Stimulated activated CD4-positive, alpha-beta T cell treated with anti-CD3 and anti-CD28 coated beads, Interleukin-1b, Interleukin-23, amount 100 ng/mL, for 4 hours (primary cell): Measurements from ENCODE around the gene TREX2.

Experiments
- DNase-seq, 2 donors: peaks; one replicate each; pipeline ENCODE4 v3.0.0-alpha.2; 2020; ENCODE audit warnings: low read depth in 2 of 2

Gene TREX2, protein sequence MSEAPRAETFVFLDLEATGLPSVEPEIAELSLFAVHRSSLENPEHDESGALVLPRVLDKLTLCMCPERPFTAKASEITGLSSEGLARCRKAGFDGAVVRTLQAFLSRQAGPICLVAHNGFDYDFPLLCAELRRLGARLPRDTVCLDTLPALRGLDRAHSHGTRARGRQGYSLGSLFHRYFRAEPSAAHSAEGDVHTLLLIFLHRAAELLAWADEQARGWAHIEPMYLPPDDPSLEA

DNA sequence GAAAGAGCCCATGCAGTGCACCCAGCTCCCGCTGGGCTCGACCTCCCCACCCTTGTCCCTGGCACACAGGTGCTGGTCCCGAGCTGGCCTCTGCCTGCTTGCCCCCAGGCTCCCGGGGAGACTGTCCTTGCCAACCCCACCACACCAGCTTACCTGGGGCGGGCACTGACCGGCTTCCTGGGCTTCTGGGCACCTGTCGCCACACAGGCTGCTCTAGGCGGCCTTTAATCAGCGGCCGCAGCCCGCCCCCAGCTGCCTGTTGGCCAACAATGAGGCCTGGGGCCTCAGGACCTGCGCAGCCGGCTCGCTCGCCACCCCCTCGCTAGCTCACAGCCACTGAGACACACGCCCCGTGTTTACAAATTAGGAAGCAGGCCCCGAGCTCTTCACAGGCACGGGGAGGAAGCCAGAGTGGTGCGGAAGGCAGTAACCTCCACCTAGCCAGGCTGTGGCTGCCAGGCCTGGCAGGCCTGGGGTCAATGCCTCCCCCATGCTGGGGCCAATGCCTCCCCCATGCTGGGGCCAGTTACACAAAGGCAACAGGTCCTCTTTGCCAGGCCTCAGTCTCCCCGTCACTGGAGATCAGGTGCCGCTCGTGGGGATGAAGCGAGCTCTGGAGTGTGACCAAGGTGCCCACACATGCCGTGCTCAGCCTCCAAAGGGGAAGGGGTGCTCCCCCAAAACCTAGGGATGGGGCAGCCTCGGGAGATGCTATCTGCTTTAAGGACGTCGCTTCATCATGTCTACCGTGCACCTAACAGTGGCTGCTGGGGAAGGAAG, at the start of gene TREX2:
TSS of gene TREX2 (minus strand) at position 201 of the 780 bp plus-strand sequence. CDS start 626 bp downstream, outside the sequence.
- no peak for DNase-seq

DNA sequence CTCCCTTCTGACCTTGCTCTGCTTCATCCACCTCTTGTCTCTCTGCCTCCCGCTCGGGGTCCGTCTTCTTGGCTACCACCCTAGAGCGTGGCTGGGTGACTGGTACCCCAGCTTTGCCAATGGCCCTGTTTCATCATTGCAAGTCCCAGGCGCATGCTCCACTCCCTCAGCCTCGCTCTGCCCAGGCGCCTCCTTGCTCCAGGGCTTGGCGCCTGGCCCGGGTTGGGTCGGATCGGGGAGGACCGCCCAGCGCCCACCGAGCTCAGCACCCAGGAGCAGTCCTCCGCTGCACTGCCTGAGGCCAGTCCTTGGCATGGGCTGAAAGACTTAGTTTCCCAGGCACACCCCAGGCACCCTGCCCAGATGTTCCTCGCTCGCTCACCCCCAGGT, 49.5 kb upstream of the TREX2 start:
- DNase-seq: no peak

DNA sequence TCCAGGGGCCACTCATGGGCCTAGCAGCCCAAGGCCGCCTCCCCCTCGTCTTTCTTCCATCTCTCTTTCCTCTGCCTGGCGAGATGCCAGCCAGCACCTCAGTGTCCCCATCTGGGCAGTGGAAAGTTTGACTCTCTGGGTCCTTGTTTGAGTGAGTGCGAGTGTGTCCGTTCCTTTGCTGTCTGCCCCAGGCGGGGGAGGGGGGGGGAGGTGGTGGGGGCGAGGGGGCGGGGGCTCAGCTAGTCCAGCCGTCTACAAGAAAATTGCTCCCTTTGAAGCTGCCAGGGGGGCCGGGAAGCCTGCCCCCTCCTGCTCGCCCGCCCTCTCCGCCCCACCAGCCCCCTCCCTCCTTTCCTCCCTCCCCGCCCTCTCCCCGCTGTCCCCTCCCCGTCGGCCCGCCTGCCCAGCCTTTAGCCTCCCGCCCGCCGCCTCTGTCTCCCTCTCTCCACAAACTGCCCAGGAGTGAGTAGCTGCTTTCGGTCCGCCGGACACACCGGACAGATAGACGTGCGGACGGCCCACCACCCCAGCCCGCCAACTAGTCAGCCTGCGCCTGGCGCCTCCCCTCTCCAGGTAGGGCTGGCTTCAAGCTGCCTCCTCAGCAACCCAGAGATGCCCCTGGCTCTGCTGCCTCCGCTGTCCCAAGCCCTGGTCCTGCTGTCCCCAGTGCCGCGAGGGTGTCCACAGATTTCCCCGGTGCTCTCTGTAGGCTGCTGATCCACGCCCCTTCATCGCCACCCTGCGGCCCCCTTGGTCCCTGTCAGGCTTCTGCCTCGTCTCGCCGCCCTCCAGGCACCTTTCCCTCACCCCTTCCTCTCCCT, 48.9 kb upstream of the TREX2 start, which contains the start of gene BGN:
TSS of gene BGN (plus strand) at position 440 of the 821 bp plus-strand sequence. CDS start 9,652 bp downstream, outside the sequence.
- no peak for DNase-seq

DNA sequence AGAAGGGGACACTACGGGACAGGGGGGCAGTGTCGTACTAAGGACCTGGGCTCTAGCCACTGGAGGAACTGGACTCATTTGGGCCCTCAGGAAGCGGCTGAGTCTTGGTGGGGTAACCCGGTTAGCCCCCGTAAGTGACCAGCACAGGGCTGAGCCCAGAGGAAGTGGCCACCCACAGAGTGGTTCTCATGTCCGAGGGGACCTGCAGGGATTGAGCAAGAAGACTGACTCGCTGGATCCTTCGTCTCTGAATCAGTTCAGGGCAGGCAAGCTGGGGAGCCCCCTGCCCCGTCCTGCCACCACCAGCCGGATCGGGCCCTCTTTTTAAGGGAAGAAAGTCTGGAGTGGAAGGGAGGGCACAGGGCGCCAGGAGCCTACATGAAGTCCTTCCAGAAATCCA, 48.2 kb upstream of the TREX2 start:
- no peak for DNase-seq

DNA sequence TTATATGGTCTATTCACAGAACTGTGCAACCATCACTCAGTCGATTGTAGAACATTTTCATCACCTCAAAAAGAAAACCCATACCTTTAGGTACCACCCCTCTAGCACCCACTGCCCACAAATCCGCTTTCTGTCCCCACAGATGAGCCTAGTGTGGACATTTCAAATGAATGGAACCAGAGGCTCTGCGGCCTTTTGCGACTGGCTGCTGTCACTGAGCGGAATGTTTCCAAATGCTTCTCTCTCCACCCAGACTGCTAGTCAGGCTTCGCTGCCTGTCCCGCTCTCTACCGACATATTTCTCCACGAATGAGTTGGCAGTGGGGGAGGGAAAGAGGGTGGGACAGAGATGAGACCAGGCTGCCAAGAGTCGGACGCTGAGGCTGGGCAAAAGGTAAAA, 47.2 kb upstream of the TREX2 start:
- no peak for DNase-seq

DNA sequence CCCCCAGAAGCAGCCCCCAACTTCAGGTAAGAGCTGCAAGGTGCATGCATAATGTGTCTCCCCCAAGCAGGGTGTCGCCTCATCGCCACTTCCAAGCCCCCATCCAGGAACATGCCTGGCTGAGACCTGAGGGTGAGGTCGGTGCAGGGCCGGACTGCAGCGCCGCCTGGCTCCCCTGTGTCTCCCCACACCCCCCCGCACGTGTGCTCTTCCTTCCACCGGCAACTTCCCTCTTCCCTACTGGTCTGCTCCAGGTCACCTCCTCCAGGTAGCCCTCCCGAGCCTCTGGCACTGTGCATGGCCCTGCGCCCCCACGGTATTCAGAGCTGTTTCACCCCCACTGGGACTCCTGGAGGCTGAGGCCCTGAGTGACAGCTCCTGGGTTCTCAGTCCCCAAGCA, 46.7 kb upstream of the TREX2 start:
- DNase-seq: no peak

DNA sequence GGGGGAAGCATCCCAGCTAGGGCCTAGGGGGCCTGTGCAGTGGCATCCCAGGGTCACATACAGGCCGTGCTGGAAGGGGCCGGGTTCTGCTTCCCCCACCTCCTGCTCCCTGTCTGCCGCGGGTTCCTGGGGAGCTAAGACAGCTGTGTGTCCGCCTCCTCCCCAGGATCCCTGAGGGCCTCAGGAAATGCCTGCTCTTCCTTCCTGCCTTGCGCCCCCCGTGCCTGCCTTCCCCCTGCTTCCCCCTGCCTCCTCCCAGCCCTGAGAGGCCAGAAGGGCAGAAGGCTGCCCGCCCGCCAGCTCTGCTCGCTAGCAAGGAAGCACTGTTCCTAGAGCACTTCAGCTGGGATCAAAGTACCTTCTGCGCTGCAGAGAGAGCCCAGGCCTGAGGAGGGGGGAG, 46.1 kb upstream of the TREX2 start:
- no peak for DNase-seq

DNA sequence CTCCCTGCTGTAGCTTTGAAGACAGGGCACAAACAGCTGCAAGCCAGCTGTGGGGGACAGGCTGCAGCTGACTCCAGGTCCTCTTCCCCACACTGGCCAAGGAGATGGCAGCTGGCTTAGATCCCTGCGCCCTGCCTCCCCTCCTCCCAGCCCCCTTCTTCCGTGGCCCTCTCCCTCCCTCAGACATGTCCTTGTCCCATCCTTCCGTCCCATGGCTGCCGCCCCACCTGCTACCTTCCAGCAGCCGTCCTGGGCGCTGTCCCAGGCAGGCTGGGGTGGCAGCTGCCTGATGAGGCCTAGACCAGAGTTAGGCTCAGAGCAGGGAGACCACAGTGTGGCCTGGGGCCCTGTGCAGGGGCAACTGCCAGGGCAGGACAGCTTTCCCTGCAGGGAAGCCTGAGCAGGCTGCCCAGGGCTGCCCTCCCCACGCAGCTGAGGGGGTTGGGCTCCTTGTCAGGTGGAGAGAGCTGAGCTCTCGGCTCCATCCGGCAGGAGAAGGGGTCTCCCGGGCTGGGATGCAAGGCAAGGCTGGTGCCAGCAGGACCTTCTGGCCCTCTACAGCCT, 45.6 kb upstream of the TREX2 start:
- no peak for DNase-seq

DNA sequence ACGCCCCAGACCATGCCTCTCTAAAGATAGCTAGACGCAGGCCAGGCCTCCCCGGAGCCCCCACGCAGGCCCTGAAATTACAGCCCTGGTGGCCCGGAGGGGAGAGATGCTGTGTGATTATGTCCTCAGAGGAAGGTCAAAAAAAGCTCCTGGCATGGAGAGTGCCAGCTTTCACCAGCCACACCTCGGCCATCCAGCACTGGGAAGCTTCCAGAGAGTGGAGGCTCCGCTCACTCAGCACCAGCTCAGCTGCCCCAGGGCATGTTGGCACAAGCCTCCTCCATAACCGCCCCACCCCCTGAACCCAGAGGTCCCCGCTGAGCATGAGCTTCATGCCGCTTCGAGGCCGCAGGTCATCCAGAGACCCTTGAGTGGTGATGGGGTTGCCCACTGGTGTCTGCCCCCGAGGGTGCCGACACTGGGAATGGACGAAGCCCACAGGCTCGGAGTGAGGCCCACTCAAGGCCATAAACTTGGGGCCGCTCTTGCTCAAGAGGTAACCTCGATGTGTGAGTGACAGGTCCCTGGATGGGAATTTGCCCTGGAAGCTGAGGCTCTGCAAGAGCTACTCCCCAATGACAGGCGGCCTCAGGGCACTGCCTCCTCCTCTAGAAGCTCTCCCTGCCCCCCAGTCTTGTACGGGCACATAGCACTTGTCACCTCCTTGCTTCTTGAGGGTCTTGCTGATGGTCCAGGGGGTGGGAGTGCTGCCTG, 44.5 kb upstream of the TREX2 start:
- DNase-seq: no peak

DNA sequence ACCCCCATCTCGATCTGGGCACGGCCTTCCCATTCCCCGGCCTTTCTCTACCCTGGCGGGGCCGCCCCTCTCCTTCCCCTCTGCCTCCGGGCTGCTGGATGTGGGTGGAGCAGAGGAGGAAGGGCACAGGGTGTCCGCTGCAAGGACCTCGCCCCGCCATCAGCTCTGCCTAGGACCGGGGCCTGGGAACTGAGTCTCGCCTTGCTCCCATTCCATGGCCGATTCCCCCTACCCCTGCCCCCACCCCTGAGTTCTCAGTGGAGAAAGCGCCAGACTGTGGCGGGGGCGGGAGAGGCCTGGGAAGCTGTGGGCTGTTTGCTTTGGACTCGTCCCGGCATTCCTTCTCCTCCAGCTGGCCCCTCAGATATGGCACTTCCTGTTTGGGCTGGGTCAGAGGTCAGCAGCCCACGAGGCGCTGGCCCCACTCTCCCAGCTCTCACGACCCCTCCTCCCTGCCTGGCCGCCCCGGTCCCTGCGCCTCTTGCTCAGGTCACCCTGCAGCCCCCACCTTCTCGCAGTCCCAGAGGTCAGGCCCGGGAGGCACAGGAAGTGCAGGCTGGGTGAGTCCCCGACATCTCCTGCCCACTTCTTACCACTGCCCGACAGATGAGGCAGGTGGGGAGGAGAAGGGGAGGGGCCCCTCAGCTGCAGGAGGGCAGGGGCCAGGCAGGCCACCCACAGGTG, 42.5 kb upstream of the TREX2 start:
- DNase-seq: no peak

DNA sequence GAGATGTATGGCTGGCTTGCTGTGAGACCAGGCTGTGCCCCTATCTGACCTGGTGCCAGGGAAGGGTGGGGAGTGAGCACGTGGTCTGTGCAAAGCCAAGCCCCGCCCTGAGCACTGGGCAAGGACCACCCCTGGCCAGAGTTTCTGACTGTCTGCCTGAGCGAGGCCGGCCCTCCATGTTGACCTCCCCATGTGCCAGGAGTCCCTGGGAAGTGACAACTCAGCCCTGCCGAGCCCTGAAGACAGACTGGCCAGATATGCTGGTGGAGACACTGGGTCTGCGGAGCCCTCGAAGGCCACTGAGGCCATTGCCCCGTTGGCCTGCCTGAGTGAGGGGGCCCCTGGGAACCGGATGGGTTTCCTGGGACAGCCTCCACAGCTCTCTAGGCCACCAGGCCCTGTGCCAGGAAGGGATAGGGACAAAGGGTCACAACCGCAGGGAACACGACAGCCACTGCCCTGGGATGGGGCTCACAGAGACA, 41.8 kb upstream of the TREX2 start:
- no peak for DNase-seq

DNA sequence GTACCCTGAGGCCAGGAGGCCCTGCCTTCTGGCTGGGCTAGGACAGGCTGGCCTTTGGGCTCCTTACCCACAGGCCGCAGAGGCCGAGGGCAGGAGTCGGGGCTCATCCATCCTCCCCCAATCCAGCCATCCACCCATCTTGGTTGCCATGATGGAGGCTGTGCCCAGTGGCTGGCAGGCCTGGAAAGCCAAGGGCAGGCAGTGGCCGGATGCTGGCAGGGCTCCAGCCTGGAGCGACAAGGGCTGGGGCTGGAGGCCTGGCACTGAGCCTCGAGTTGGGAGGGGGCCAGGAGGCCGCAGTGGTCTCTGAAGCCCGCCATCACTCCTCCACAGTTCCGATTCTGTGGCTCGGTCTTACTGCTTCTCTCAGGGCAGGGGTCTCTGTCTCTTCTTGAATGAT, 40.3 kb upstream of the TREX2 start:
- DNase-seq: no peak

DNA sequence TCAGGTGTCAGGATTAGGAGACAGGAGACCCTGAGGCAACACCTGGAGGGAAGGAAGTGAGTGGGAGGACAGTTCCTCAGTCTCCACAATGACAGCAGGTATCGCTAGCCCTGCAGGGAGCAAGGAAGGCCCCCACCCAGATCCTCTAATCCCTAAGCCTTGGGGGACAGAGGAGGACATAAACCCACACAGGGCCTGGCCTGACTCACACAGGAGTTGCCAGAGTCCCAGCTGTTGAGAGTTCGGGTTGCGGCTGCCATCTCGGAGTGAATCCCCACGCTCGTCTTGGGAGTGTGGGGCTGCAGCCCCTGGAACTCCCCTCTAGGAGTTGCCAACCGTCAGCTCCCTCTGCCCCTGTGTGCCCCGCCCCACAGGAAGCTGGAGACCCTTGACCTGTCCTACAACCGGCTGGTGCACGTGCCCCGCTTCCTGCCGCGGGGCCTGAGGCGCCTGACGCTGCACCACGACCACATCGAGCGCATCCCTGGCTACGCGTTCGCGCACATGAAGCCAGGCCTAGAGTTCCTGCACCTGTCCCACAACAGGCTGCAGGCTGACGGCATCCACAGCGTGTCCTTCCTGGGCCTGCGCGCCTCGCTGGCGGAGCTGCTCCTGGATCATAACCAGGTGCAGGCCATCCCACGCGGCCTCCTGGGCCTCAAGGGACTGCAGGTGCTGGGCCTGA, 39.7 kb upstream of the TREX2 start:
- no peak for DNase-seq

DNA sequence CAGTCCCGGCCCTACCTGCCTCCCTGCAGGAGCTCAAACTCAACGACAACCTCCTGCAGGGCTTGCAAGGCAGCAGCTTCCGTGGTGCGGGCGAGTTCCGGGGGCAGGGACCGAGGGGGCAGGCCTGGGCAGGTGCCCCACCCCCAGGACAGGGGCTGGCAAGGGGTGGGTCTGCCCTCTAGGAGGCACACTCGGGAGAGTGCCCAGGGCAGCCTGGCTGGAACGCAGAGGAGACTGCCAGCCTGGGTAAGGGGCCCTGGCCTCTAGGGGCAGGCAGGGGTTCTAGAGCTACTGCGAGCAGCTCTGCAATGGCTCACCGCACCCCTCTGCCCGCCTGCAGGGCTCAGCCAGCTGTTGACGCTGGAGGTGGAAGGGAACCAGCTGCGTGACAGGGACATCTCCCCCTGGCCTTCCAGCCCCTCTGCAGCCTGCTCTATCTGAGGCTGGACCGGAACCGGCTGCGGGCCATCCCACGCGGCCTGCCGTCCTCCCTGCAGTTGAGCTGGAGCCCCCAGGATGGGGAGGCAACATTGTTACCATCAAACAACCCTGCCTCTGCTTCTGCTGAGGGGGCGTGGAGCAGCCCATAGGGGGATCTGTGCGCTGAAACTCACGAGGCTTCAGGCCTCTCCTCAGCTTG, 36.6 kb upstream of the TREX2 start:
- DNase-seq: no peak

DNA sequence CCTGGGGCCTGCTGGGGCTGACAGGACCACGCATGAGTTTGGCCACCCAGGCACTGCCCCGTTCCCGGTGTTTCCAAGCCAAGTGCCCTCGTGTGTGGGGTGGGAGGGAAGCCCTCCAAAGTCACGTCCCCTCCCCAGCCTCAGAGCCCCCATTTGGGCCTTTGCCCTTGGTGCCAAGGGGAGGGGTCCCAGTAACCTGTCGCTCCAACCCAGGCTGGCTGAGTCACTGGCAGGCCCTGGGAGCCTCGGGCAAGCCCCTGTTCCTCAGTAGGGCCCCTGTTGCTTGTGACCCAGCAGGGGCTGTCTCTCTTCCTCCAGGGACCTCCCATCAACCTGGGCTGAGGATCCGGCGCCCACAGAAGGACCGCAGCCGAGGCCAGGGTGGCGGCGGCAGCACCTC, 35.2 kb upstream of the TREX2 start:
- no peak for DNase-seq

DNA sequence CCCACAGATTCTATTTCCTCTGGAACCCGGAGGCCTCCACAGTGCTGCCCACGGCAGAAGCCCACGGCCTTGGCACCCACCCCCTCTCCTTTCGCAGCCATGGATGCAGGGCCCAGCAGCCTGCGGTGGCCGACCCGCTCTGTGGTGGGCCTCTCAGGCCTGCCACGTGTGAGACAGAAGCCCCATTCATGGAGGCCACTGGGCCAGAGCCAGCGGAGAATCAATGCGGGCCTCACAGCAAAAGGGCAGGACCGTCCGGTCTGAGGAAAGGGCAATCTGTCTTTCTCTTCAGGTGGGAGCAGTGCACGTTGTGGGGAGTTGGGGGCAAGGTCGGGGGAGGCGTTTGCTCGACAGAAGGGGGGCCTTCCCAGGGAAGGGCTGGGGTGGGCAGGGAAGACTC, 32.9 kb upstream of the TREX2 start:
- DNase-seq: no peak

DNA sequence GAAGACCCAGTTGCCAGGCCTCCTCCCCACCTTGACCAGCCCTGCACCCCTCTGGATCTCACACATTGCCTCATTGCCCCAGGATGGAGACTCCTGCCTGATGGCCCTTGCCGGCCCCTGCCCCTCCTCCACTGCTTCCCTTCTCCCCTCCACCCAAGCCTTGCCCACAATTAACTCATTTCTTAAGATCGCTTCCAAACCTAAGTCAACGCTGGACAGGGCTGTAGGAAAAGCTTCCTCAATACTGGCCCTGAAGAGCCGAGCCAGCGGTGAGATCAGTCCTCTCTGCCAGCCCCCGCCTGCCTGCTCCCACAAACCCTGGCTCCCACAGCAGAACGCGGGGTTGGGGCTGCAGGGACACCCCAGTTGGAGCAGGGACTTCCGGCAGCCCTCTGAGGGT, 32.0 kb upstream of the TREX2 start:
- DNase-seq: no peak

DNA sequence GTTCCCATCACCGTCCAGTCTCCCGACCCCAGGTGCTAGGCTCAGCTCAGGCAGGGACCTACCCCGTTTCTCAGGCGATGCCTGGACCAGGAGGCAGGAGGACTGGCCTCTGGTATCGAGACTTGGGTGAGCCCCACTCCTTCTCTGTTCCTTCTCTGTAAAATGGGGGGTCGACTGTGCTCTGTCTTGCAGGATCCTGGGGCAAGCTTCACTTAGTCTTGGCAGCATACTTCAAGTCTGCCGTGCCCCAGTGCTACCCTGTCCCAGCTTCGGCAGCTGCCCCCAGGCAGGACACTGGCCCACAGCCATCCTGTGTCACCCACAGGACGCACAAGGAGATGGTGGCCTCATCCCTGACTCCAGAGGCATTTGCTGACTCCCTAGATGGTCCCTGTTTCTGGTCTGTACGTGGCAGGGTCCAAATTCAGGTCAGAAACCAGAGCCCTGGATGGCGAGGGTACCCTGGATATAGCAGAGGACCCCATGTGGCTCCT, 31.6 kb upstream of the TREX2 start:
- DNase-seq: no peak

DNA sequence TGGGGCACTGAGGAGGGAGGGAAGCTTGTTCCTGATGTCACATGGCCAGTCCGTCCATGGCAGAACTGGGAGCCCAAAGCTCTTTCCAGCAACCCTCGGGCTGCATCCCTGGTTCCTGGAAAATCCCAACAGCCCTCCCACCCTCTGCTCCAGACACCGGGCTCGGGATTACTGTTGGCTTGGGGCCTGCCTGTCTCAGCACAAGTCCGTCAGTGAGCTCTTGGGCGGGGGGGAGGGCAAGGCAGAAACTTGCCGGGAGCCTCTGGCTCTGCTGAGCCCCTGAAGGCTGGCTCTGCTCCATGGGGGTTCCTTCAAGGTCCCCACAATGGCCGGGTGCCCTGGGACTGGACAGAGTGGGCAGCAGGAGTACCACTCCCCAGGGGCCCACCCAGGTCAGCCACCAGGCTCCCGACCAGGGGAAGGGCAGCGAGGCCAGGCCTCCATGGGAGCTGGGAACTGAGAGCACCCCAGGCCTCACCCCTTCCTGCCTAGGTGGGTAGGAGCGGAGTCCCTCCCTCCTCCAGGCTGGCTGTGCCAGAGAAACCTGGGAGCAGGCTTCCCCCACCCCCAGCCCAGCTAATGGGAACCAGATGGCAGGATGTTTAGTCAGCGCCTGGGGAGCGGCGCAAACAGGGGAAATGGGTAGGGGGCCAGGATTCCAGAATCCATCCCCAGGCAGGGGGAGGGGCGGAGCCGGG, 31.0 kb upstream of the TREX2 start:
- DNase-seq: no peak
